HG02588 (cell line): Measurements from ENCODE around the gene SMG7.
"Not testable (repeated sequence)": the region's sequence is repeated elsewhere in the genome, so short reads cannot be mapped to it uniquely, and the experiment has no call there.

Source experiments
- ATAC-seq: cut with Tn5 transposase; IDR thresholded peaks from one replicate; pipeline ENCODE4 v1.9.1; 2021; ENCODE audit warnings: mild to moderate bottlenecking, moderate library complexity; ENCODE audit not compliant: unreplicated experiment

Gene SMG7, protein sequence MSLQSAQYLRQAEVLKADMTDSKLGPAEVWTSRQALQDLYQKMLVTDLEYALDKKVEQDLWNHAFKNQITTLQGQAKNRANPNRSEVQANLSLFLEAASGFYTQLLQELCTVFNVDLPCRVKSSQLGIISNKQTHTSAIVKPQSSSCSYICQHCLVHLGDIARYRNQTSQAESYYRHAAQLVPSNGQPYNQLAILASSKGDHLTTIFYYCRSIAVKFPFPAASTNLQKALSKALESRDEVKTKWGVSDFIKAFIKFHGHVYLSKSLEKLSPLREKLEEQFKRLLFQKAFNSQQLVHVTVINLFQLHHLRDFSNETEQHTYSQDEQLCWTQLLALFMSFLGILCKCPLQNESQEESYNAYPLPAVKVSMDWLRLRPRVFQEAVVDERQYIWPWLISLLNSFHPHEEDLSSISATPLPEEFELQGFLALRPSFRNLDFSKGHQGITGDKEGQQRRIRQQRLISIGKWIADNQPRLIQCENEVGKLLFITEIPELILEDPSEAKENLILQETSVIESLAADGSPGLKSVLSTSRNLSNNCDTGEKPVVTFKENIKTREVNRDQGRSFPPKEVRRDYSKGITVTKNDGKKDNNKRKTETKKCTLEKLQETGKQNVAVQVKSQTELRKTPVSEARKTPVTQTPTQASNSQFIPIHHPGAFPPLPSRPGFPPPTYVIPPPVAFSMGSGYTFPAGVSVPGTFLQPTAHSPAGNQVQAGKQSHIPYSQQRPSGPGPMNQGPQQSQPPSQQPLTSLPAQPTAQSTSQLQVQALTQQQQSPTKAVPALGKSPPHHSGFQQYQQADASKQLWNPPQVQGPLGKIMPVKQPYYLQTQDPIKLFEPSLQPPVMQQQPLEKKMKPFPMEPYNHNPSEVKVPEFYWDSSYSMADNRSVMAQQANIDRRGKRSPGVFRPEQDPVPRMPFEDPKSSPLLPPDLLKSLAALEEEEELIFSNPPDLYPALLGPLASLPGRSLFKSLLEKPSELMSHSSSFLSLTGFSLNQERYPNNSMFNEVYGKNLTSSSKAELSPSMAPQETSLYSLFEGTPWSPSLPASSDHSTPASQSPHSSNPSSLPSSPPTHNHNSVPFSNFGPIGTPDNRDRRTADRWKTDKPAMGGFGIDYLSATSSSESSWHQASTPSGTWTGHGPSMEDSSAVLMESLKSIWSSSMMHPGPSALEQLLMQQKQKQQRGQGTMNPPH

DNA sequence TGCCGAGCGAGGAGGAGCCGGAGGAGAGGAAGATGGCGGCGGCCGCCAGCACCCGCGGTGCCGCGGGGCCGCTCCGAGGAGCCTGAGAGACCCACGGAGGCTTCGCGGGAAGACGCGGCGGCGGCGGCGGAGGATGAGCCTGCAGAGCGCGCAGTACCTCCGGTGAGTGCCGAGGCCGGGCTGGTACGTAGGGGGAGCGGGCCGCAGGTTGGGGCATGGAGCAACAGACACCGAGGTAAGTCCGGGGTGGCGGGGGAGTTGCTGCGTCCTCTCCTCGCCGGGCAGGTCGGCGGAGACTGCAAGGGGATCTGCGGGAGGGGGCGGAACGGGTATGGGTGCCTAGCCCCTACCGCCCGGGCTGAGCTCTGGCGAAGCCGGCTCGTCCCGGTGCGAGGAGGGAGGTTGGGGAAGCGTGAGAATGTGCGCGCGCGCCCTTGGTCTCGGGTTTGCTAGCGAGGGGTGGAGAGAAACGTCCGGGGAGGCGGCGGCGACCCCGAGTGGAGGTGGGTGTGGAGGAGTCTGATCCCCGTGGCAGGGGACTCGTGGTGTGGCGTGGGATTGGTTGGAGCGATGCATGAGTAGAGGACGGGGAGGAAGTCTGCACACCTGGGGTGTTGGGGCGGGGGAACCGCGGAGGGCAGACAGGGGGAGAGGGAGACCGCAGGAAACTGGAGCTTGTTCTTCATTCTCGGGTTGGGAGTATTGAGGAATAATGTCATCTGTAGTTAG is at the start of gene SMG7:
Gene SMG7, plus strand, starts transcription at position 12 of the 729 bp plus-strand sequence. Its CDS starts 122 bp downstream, at position 134.
- ATAC-seq = peak; percentile 20

DNA sequence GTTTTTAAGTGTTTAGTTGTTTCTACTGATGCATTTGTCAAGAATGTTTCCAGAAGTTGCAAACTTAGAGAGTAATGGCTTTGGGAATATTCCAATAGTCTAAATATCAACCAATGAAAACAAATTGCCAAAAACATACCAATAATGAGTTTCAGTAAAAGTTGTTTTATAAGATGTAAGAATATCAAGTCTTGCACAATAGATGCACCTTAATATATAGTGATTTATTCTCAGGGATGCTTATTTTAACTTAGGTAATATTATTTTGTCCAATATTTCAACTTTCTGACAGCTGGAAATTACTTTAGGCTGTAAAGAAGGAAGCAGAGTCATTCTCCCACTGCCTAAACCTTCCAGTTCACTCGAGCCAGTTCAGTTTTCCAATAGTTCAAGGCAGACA is 48.8 kb upstream of the SMG7 start:
- no peak for ATAC-seq

DNA sequence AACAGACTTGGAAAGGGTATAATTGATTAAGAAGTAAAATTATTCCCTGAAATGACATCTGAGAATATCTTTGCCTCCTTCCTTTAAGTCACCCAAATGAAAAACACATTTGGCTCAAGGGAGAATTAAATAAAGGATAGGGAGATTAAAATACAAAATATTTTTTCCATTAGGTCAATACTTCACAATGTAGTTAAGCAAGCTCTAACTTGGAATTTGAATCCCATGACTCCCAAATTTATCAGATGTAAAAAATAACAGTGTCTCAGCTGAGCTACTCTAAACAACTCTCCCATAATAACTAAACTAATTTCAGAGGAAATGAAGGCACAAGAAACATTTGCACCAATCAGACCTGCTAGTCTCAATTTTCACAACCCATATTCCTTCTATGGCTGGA is 47.6 kb upstream of the SMG7 start:
- no peak for ATAC-seq

DNA sequence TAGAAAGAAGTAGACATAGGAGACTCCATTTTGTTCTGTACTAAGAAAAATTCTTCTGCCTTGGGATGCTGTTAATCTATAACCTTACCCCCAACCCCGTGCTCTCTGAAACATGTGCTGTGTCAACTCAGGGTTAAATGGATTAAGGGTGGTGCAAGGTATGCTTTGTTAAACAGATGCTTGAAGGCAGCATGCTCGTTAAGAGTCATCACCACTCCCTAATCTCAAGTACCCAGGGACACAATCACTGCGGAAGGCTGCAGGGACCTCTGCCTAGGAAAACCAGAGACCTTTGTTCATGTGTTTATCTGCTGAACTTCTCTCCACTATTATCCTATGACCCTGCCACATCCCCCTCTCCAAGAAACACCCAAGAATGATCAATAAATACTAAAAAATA is 44.7 kb upstream of the SMG7 start:
- ATAC-seq = not testable (repeated sequence)

DNA sequence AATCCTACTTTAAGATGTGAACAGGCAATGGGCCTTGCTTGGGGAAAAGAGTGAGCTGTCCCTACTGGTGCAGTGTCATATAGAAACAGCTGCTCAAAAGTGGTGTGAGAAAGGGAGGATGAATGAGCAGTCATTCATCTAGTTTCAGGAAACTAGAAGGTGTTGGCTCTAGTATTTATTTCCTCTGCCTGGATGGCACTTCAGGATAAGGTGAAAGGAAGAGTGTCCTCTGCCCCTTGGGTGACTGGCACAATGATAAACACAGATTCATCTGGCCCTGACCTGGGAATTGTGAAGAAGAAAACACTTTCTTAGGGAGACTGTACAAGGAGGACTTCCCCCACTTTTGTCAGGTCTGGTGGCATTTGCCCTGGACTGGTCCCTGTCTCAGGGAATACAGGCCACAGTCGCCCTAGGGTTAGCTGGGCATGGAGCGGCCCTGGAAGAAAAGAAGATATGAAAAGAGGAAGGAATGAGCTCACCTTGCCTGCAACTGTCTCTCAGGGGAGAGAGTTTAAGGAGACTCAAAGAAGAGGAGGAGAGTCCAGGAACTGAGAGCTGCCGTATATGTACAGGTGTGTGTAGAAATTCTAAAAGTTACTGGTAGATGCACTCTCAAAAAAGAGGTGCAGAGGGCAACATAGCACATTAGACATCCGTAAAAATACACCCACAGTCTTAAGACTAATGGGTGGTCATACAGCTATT is 40.3 kb upstream of the SMG7 start:
- no peak for ATAC-seq

DNA sequence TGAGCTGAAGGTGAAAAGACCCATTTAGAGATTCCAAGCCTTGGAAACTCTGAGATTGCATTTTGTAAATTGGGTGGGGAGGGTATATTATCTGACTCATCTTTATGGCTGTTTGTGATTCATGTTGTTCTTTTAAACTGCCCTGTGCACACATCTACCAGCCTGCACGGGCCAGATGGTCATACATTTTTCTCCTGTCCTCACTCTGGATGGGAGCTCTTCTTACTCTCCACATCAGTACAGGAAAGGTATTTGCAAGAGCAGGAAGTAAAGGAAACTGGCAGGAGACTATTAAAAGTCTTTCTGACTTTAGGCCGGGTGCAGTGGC is 39.8 kb upstream of the SMG7 start:
- ATAC-seq = no peak

DNA sequence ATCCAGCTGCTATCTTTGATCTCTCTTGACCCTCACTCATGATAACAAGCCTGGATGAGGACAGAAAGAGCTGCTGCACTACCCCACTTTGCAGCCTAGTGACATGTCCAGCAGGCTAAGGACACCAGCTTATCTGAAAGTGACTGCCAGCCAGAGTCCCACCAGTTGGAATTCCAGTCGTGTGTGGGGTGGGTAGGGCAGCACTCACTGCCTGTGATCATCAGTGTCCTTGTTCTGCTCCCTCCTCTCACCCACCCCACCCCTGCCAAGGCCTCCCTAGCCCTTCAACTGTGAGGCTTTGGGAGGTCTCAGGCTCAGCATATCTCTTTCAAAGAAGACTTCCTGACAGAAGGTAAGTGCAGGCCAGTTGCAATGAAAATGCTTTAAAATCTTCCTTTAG is 38.6 kb upstream of the SMG7 start:
- ATAC-seq = no peak

DNA sequence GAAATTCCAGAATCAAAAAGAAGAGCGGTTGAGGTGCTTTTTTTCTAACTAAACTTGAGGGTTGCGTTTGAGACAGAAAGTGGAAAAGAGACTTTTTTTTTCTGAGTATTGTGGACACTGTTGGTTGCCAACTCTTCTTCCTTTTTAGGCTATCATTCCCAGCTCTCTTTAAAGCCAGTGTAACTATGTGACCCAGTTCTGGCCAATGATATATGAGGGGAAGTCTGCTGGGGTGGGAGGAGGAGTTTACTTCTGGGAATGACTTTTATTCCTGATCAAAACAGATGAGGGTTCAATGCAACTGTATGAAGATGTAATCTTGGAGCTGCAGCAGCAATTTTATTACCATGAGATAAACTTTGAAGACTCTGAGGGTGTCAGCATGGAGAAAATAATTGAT is 36.8 kb upstream of the SMG7 start:
- ATAC-seq = no peak

DNA sequence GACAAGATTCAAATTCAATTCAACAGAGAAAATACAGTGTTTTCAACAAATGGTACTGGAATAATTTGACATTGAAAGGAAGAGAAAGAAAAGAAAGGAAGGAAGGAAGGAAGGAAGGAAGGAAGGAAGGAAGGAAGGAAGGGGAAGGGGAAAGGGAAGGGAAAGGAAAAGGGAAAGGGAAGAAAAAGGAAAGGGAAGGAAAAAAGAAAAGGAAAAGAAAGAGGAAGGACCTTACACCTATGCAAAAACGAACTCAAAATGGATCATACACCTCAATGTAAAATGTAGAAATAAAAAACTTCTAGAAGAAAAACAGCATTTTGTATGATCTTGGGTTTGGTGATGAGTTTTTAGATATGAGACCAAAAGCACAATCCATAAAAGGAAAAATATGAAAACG is 34.2 kb upstream of the SMG7 start:
- no peak for ATAC-seq

DNA sequence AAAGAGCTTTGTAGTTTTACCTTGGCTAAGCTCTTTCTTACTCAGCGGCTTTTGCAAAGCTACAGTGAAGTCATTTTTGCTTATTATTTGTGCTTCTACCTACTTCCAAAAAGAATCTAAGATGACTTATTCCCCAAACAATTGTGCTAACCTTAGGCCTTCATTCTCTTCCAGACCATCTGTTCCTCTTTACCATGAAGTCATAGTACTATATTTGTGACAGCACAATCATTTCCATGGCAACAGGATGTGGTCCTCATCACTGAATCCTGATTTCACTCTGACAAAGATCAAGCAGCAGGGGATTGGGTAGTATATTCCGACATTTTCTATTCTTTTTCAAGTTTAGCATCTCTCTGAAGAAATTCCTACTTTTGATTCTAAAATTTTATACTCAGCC is 29.3 kb upstream of the SMG7 start:
- no peak for ATAC-seq

DNA sequence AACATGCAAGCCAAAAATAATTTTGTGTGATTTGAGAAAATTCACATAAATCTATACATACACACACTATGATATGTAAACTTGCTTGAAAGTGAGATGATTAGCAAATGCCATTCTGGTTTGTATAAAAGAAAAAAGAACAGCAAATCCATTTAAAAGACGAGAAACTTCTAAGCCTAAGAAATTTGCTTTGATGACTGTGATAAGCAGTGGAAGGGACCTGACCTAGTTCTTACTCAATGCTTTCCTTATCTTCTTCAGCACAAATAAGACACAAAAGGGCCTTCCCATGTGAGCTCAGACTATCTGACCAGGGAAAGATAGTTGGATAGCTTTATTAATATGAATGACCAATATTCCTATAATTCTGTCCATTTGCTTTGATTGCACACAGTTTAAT is 28.8 kb upstream of the SMG7 start:
- ATAC-seq = no peak

DNA sequence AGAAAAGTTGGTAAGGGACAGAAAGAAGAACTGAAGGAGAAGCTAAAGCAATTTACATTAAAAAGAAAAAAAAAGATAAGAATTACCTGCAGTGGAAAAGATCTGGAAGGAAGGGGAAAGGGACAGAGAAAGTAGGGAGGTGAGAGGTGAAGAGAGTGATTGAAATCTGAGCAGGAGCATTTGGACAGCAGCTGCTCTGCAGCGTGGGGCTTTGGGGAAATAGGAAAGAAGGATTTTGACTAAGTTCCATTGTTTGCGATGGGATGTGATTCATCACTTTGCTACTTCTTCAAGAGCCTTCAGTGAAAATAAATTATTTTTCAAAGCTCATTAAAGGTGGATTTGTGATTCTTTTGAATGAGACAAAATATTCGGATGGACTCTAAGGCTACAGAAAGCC is 28.1 kb upstream of the SMG7 start:
- ATAC-seq = no peak

DNA sequence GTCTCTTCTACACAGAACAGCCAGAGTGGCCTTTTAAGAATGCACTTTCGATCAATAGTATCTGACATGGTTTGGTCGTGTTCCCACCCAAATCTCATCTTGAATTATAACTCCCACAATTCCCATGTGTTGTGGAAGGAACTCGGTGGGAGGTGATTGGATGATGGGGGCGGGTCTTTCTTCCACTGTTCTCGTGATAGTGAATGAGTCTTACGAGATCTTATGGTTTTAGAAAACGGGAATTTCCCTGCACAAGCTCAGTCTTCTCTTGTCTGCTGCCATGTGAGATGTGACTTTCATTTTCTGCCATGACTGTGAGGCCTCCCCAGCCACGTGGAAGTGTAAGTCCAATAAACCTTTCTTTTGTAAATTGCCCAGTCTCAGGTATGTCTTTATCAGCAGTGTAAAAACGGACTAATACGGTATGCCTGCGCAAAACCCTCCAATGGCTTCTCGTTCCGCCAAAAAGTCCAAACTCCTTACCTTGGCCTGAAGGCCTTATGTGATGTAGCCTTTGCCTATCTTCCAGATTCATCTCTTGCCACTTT is 23.0 kb upstream of the SMG7 start:
- no peak for ATAC-seq

DNA sequence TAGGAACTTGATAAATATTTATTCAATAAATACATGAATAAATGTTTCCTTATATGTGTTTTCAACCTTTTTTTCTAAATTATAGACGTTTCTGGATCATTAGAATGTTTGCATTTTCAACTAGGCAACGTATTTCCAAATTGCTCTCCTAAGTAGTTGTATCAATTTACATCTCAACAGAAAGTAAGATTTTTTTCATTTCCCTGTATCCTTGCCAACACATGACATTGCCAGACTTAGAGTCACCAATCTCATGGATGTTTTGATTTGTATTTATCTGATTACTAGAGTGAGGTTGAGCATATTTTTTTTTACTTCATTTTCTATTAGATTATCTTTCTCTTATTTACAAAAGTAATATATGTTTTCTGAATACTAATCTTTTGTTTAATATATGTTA is 22.2 kb upstream of the SMG7 start:
- no peak for ATAC-seq

DNA sequence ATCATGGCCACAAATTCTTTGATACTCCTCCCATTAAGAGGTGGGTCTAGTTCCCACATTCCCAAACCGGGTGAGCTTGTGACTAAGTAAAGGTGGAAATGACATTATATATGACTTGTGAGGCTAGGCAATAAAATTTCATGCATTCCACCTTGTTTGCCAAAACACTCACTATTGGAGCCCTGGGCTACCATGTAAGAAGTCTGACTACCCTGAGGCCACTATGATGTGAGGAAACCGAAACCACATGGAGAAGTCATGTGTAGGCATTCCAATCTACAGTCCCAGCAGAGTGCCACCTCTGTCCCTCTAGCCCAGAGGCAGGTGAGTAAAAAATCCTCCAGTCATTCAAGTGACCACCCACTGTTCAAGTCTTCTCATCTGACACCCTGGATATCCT is 17.9 kb upstream of the SMG7 start:
- ATAC-seq = no peak

DNA sequence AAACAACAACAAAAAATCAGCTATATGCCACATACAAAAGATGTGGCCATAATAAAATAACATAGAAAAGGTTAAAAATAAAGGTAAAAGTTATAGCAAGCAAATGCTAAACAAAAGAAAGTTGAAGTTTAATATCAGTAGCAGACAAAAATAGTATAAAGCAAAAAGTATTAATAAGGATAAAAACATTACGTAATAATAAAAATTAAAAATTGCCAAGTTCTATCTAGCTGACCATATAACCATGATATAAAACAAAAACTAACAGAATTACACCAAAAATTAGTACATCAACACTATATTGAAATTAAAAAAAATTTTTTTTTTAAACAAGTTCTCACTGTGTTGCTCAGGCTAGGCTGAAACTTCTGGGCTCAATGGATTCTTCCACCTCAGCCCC is 15.5 kb upstream of the SMG7 start:
- no peak for ATAC-seq

DNA sequence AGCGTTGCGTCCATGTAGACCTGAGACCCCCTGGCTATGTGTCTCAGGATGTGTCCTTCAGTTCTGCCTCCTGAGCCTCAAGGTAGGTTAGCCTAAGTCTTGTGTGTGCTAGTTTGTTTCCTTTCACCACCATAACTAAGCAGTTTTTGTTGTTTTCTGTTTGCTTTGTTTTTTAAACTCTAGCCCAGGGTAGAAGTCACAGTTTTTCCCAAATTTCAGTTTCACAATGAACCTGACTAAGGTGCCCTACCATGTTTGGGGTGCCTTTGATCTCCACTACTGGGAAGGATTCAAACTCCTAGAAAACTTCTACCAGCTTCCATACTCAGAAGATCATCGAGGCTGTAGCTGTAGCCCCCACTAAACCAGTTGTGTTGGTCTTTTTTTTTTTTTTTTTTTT is 14.8 kb upstream of the SMG7 start:
- ATAC-seq = no peak

DNA sequence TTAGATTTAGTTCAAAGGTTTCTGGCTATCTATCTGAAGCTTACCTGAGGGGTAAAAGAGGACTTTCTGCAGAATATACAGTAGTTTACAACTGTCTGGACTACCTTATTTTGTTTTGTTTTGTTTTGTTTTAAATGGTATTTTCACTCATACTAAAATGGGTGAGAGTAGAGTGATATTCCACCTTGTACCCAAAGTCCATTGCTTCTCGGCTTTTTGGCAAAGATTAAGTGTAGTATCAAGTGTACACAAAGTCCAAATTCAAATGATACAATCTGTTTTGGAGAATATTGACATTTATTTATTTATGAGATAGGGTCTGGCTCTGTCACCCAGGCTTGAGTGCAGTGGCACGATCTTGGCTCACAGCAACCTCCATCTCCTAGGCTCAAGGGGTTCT is 11.7 kb upstream of the SMG7 start:
- ATAC-seq = no peak

DNA sequence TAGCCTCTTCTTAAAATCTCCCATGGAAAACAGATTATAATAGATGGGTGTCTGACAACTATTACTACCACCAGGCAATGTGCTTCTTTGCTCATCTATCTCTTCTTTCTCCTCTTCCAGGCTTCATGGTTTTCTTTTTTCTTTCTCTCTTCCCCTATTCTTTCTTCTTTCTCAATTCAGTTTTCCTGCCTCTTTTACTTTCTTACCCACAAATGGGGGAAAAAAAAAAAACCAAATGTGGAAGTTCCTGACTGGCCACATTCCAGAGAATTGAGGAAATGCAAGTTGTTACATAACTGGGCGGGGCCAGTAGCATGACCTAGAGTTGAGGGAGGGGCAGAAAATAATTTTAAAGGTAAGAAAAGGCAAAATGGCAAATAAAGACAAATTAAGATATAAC is 10.9 kb upstream of the SMG7 start:
- no peak for ATAC-seq

DNA sequence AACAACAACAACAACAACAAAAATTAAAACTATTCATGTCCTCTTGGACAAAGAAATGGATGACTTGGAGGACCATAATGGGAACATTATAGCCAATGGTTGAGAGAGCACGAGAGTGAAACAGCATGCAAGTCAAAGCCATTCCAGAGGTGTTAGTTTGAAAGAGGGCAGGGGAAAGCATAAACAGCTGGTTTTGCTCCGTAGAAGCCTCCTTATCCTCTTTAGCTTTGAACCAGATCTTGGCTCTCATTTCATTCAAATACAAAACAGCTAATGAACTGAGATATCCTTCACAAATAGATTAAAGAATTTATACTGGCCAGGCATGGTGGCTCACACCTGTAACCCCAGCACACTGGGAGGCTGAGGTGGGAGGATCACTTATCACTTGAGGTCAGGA is 8.7 kb upstream of the SMG7 start:
- ATAC-seq = no peak
